Measurements from ENCODE around the gene CDK11B. TPM values are rescaled to one million over a fixed set of nuclear protein-coding genes. Genes with fewer than 3 reads are reported as not detected.

The CDK11B gene
- total RNA-seq, 2 donors from 2014 or later, result 31.8 to 33.6 TPM

DNA sequence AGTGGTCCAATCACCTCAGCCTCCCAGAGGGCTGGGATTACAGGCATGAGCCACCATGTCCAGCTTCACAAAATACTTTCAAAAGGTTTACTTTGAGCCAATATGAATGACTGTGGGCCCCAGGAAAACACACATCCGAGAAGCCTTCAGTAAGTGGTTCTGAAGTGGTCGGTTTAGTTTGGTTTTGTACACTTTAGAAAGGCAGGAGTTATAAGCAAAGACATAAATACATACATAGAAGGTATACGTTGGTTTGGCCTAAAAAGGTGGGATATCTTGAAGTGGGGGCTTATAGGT lies 46.8 kb downstream of the CDK11B start:
- Histone ChIP-seq H3K9ac (ENCODE audit: extremely low read depth, low read length, poor library complexity, severe bottlenecking) (no peak overlapping the region), H3K27ac (ENCODE audit: low read depth, low read length) (no peak overlapping the region), H3K9me3 (ENCODE audit: control insufficient read depth, low read length) (no peaks in the 10 kb centered on the region), H3K4me1 (ENCODE audit: control insufficient read depth, insufficient read depth, low read length) (peaks cover 7% of the 10 kb centered on the region), H3K36me3 (ENCODE audit: control insufficient read depth, insufficient read depth, low read length) (peaks cover 1% of the 10 kb centered on the region), H3K27me3 (ENCODE audit: control insufficient read depth, insufficient read depth, low read length, poor library complexity, severe bottlenecking) (no peaks in the 10 kb centered on the region), H3K4me3 (ENCODE audit: low read length) (no peak overlapping the region)
- no peaks in the 10 kb centered on the region for H3K9me3 Mint-ChIP-seq
- H3K27ac Mint-ChIP-seq, result no peak overlapping the region
- H3K36me3 Mint-ChIP-seq (ENCODE audit: low read depth), result peaks cover 3% of the 10 kb centered on the region
- 94% methylated on average over 3 of the region's 3 CpGs; no CpG with 5 or more reads in 1 of the 2 experiments for WGBS, 2 experiments (ENCODE audit: insufficient coverage in 1 of 2, insufficient read length in 1 of 2)
- TF ChIP-seq, protein P1, sequence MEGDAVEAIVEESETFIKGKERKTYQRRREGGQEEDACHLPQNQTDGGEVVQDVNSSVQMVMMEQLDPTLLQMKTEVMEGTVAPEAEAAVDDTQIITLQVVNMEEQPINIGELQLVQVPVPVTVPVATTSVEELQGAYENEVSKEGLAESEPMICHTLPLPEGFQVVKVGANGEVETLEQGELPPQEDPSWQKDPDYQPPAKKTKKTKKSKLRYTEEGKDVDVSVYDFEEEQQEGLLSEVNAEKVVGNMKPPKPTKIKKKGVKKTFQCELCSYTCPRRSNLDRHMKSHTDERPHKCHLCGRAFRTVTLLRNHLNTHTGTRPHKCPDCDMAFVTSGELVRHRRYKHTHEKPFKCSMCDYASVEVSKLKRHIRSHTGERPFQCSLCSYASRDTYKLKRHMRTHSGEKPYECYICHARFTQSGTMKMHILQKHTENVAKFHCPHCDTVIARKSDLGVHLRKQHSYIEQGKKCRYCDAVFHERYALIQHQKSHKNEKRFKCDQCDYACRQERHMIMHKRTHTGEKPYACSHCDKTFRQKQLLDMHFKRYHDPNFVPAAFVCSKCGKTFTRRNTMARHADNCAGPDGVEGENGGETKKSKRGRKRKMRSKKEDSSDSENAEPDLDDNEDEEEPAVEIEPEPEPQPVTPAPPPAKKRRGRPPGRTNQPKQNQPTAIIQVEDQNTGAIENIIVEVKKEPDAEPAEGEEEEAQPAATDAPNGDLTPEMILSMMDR (conservative IDR thresholded peaks at IDR 0.05), result no peak
- DNase-seq, result no peak
- no peaks in the 10 kb centered on the region for H3K27me3 Mint-ChIP-seq (ENCODE audit: insufficient read depth)
- H3K4me1 Mint-ChIP-seq, result peaks cover 4% of the 10 kb centered on the region
- no peak overlapping the region for H3K4me3 Mint-ChIP-seq

DNA sequence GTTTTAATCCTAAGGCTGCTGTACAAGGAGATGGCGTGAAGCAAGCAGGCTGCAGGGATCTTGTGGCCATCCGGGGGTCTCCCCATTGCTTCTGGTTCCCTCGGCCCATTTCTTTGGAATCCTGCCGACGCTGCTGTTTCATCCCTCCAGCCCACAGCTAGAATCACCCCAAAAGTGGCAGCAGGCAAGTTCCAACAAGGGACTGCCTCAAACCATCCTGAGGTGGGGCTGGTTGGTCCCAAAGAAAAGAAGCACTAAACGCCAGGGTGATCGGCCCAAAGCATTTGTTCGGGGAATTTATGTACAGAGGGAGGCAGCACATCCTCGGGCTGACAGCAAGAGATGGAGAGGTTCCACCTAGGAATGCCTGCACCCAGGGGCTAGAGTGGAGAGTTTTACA lies 48.0 kb downstream of the CDK11B start:
- no peaks in the 10 kb centered on the region for H3K4me1 ChIP-seq (ENCODE audit: control insufficient read depth, insufficient read depth, low read length)
- H3K4me3 ChIP-seq (ENCODE audit: low read length), result no peak overlapping the region
- H3K27ac ChIP-seq (ENCODE audit: low read depth, low read length), result no peak overlapping the region
- Mint-ChIP-seq H3K4me3 (no peak overlapping the region), H3K4me1 (peaks cover 4% of the 10 kb centered on the region), H3K9me3 (no peaks in the 10 kb centered on the region), H3K27ac (no peak overlapping the region), H3K27me3 (ENCODE audit: insufficient read depth) (no peaks in the 10 kb centered on the region), H3K36me3 (ENCODE audit: low read depth) (peaks cover 3% of the 10 kb centered on the region)
- WGBS, 2 experiments (ENCODE audit: insufficient coverage in 1 of 2, insufficient read length in 1 of 2), result 90 to 93% methylated on average over 8 to 9 of the region's 9 CpGs
- no peaks in the 10 kb centered on the region for H3K27me3 ChIP-seq (ENCODE audit: control insufficient read depth, insufficient read depth, low read length, poor library complexity, severe bottlenecking)
- TF ChIP-seq, protein P1 (conservative IDR thresholded peaks at IDR 0.05), result no peak
- no peak for DNase-seq
- no peaks in the 10 kb centered on the region for H3K36me3 ChIP-seq (ENCODE audit: control insufficient read depth, insufficient read depth, low read length)
- no peaks in the 10 kb centered on the region for H3K9me3 ChIP-seq (ENCODE audit: control insufficient read depth, low read length)
- no peak overlapping the region for H3K9ac ChIP-seq (ENCODE audit: extremely low read depth, low read length, poor library complexity, severe bottlenecking)

DNA sequence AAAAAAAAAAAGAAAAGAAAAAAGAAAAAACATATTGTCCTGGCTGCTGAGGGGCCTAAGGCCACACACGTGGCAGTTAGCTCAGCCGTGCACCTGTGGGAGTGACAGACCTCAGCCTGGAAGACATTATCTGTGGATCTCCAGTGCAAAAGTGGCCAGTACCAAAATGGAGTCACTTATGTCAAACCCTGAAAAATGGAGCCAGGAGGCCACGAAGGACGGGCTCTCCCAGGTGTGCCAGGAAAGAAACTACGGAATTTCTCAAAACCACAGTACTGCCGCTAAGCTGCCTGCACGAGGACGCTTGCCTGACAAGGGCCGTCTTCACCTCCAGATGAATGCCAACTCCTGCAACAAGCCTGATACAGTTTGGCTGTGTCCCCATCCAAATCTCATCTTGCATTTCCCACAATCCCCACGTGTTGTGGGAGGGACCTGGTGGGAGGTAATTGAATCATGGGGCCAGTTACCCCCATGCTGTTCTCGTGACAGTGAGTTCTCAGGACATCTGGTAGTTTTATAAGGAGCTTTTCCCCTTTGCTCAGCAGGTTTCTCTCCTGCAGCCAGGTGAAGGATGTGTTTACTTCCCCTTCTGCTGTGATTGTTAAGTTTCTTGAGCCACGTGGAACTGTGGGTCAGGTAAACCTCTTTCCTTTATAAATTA lies 48.9 kb downstream of the CDK11B start:
- peak; percentile 47 for DNase-seq
- no peak overlapping the region for H3K27ac Mint-ChIP-seq
- 69 to 74% methylated on average over 12 of the region's 12 CpGs for WGBS, 2 experiments (ENCODE audit: insufficient coverage in 1 of 2, insufficient read length in 1 of 2)
- Histone ChIP-seq H3K4me3 (ENCODE audit: low read length) (no peak overlapping the region), H3K9ac (ENCODE audit: extremely low read depth, low read length, poor library complexity, severe bottlenecking) (no peak overlapping the region), H3K4me1 (ENCODE audit: control insufficient read depth, insufficient read depth, low read length) (no peaks in the 10 kb centered on the region), H3K36me3 (ENCODE audit: control insufficient read depth, insufficient read depth, low read length) (no peaks in the 10 kb centered on the region), H3K27me3 (ENCODE audit: control insufficient read depth, insufficient read depth, low read length, poor library complexity, severe bottlenecking) (no peaks in the 10 kb centered on the region), H3K27ac (ENCODE audit: low read depth, low read length) (no peak overlapping the region), H3K9me3 (ENCODE audit: control insufficient read depth, low read length) (no peaks in the 10 kb centered on the region)
- H3K4me1 Mint-ChIP-seq, result peaks cover 4% of the 10 kb centered on the region
- no peaks in the 10 kb centered on the region for H3K27me3 Mint-ChIP-seq (ENCODE audit: insufficient read depth)
- H3K4me3 Mint-ChIP-seq, result no peak overlapping the region
- peaks cover 3% of the 10 kb centered on the region for H3K36me3 Mint-ChIP-seq (ENCODE audit: low read depth)
- no peaks in the 10 kb centered on the region for H3K9me3 Mint-ChIP-seq
- TF ChIP-seq, protein P1 (conservative IDR thresholded peaks at IDR 0.05), result no peak

Measured in endodermal cell (in vitro differentiated cells).